ENCODE data around the gene WSCD2.

The WSCD2 gene

DNA sequence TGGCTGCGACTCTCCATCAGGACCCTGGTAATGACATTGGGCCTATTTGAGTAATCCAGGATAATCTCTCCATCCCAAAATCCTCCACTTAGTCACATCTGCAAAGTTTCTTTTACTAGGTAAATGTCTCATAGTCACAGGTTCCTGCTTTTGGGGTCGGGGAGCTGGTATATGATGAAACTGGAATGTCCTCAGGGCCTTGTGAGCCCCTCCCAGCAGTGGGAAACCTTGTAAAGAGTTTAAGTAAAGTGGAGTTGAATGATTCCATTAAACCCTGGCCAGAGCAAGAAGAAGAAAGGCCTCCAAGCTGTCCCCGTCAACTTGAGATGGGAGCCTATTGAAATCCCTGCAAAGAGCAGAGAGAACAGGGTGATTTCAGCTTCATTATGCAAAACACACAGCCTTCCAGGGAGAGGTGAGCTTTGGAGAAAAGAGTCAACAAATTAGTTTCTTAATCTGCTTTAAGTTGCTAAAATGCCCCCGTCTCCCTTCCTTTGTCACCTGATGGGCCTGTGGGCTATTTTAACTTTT, 12.6 kb downstream of the WSCD2 start:
- Histone ChIP-seq H3K9me3 (ENCODE audit: insufficient read depth, low read length, severe bottlenecking) (no peaks in the 10 kb centered on the region), H3K4me3 (ENCODE audit: low read depth in 1 of 2, low read length in 2 of 2) (no peak overlapping the region), H3K4me2 (ENCODE audit: insufficient read depth, low read length) (no peak overlapping the region), H3K79me2 (ENCODE audit: insufficient read depth, low read length) (no peaks in the 10 kb centered on the region), H3K9ac (ENCODE audit: low read depth, low read length) (no peak overlapping the region), H3K36me3 (ENCODE audit: insufficient read depth, low read length) (no peaks in the 10 kb centered on the region), H2AFZ (ENCODE audit: low read depth, low read length) (no peak overlapping the region), H3K4me1 (ENCODE audit: insufficient read depth, low read length) (no peaks in the 10 kb centered on the region), H3K27ac (ENCODE audit: low read length) (no peak overlapping the region), H4K20me1 (ENCODE audit: insufficient read depth, low read length) (0 out of 2 replicates have a peak, but pooled peaks cover 2% of the 10 kb centered on the region), H3K27me3 (ENCODE audit: insufficient read depth, low read length, poor library complexity) (no peaks in the 10 kb centered on the region)
- DNase-seq, result no peak
- ATAC-seq (ENCODE audit: insufficient read depth, low read depth), result no peak
- TF ChIP-seq EZH2 (IDR thresholded peaks at IDR 0.05; ENCODE audit: borderline replicate concordance, low read depth, low read length, severe bottlenecking) (no peak), CTCF (IDR thresholded peaks at IDR 0.05; ENCODE audit: borderline replicate concordance, extremely low read depth, low read length, poor library complexity, severe bottlenecking) (no peak)

DNA sequence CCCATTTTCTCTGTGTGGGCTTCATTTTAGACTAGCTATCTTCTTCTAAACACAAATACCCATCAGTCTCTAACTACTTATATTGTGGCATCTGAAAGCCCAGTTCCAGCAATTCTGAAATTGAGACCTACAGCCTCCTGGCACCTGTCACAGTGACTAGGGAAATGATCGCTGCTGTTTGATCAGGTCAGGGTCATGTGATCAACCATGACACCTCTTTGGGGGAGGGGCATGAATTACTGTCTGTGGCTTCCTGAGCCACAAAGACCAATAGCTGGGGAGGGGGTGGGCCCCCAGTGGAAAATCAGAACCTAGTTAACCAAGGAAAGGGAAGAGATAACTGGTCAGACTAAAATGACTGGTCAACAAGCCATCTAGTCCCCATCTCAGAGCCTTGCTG, 14.1 kb downstream of the WSCD2 start:
- Histone ChIP-seq H4K20me1 (ENCODE audit: insufficient read depth, low read length) (0 out of 2 replicates have a peak, but pooled peaks cover 2% of the 10 kb centered on the region), H2AFZ (ENCODE audit: low read depth, low read length) (no peak overlapping the region), H3K4me3 (ENCODE audit: low read depth in 1 of 2, low read length in 2 of 2) (no peak overlapping the region), H3K9me3 (ENCODE audit: insufficient read depth, low read length, severe bottlenecking) (no peaks in the 10 kb centered on the region), H3K9ac (ENCODE audit: low read depth, low read length) (no peak overlapping the region), H3K27me3 (ENCODE audit: insufficient read depth, low read length, poor library complexity) (peaks cover 3% of the 10 kb centered on the region), H3K4me2 (ENCODE audit: insufficient read depth, low read length) (no peak overlapping the region), H3K36me3 (ENCODE audit: insufficient read depth, low read length) (no peaks in the 10 kb centered on the region), H3K27ac (ENCODE audit: low read length) (no peak overlapping the region), H3K79me2 (ENCODE audit: insufficient read depth, low read length) (no peaks in the 10 kb centered on the region), H3K4me1 (ENCODE audit: insufficient read depth, low read length) (no peaks in the 10 kb centered on the region)
- no peak for TF ChIP-seq CTCF (IDR thresholded peaks at IDR 0.05; ENCODE audit: borderline replicate concordance, extremely low read depth, low read length, poor library complexity, severe bottlenecking)
- TF ChIP-seq EZH2 (IDR thresholded peaks at IDR 0.05; ENCODE audit: borderline replicate concordance, low read depth, low read length, severe bottlenecking), result no peak
- ATAC-seq (ENCODE audit: insufficient read depth, low read depth) (no peak), DNase-seq (no peak)

- no peak overlapping the region for H3K4me2 ChIP-seq (ENCODE audit: insufficient read depth, low read length)
- ATAC-seq (ENCODE audit: insufficient read depth, low read depth) (no peak), DNase-seq (no peak)
- H3K9ac ChIP-seq (ENCODE audit: low read depth, low read length), result no peak overlapping the region
- H3K4me1 ChIP-seq (ENCODE audit: insufficient read depth, low read length), result no peaks in the 10 kb centered on the region
- H3K9me3 ChIP-seq (ENCODE audit: insufficient read depth, low read length, severe bottlenecking), result no peaks in the 10 kb centered on the region
- 0 out of 2 replicates have a peak, but pooled peaks cover 2% of the 10 kb centered on the region for H4K20me1 ChIP-seq (ENCODE audit: insufficient read depth, low read length)
- H3K79me2 ChIP-seq (ENCODE audit: insufficient read depth, low read length), result no peaks in the 10 kb centered on the region
- no peaks in the 10 kb centered on the region for H3K36me3 ChIP-seq (ENCODE audit: insufficient read depth, low read length)
- peaks cover 3% of the 10 kb centered on the region for H3K27me3 ChIP-seq (ENCODE audit: insufficient read depth, low read length, poor library complexity)
- no peak overlapping the region for H3K27ac ChIP-seq (ENCODE audit: low read length)
- no peak overlapping the region for H2AFZ ChIP-seq (ENCODE audit: low read depth, low read length)
- no peak overlapping the region for H3K4me3 ChIP-seq (ENCODE audit: low read depth in 1 of 2, low read length in 2 of 2)
- TF ChIP-seq CTCF (IDR thresholded peaks at IDR 0.05; ENCODE audit: borderline replicate concordance, extremely low read depth, low read length, poor library complexity, severe bottlenecking) (no peak), EZH2 (IDR thresholded peaks at IDR 0.05; ENCODE audit: borderline replicate concordance, low read depth, low read length, severe bottlenecking) (no peak)
Observed at GRCh38 chr12:108144080-108144479, 15.0 kb downstream of the WSCD2 start.
